Activated B cell treated with CpG ODN at 0.5 μM for 24 hours (primary cell): ENCODE results near the gene AKT3. TPM values are rescaled to one million over a fixed set of nuclear protein-coding genes. Genes with fewer than 3 reads are reported as not detected.

Experiments used
- ATAC-seq: fragments of 200-7000 bp; cut with Tn5 transposase; one replicate; pipeline ENCODE4 v1.10.0; 2021; ENCODE audit warnings: low read depth, mild to moderate bottlenecking, moderate library complexity
- CTCF ChIA-PET: fragments of 350-600 bp; sonication (Branson Sonifier 250); formaldehyde crosslinking; loops from one replicate; lab custom pipeline; 2021; ENCODE audit warnings: antibody characterized with exemption; lab: Charles Lee
- POLR2A ChIA-PET: fragments of 350-600 bp; sonication (Branson Sonifier 250); formaldehyde crosslinking; loops from one replicate; lab custom pipeline; 2021; ENCODE audit warnings: antibody characterized with exemption; lab: Charles Lee
- DNase-seq: peaks from one replicate; pipeline ENCODE4 v3.0.0; 2022
- H3K27ac Mint-ChIP-seq: one replicate; pipeline ENCODE4 v1.8.0; 2020; ENCODE audit warnings: mixed read lengths
- H3K27me3 Mint-ChIP-seq: one replicate; pipeline ENCODE4 v1.8.0; 2021; ENCODE audit warnings: mixed read lengths
- H3K36me3 Mint-ChIP-seq: one replicate; pipeline ENCODE4 v1.8.0; 2021; ENCODE audit warnings: low read depth, mixed read lengths
- H3K4me1 Mint-ChIP-seq: one replicate; pipeline ENCODE4 v1.8.0; 2021; ENCODE audit warnings: mixed read lengths
- H3K4me3 Mint-ChIP-seq: one replicate; pipeline ENCODE4 v1.8.0; 2020; ENCODE audit warnings: mild to moderate bottlenecking, mixed read lengths
- H3K9me3 Mint-ChIP-seq: one replicate; pipeline ENCODE4 v1.8.0; 2020; ENCODE audit warnings: mixed read lengths
- intact Hi-C: fragments of 100-400 bp; cut with micrococcal nuclease; formaldehyde crosslinking; loops from one replicate; pipeline ENCODE4 v1.15.1; 2024
- total RNA-seq: library from RNA; stranded (reverse); gene quantifications from 2 replicates; pipeline ENCODE4 v1.2.3, GENCODE V29; 2022
- TF ChIP-seq, protein P1 (sequence below): fragments of 200-600 bp; IDR thresholded peaks from one replicate; pipeline ENCODE4 v1.8.0; 2022; ENCODE audit warnings: antibody characterized with exemption, mild to moderate bottlenecking

The AKT3 gene
- total RNA-seq, 1 donor from 2014 or later, result 63.3 TPM

DNA sequence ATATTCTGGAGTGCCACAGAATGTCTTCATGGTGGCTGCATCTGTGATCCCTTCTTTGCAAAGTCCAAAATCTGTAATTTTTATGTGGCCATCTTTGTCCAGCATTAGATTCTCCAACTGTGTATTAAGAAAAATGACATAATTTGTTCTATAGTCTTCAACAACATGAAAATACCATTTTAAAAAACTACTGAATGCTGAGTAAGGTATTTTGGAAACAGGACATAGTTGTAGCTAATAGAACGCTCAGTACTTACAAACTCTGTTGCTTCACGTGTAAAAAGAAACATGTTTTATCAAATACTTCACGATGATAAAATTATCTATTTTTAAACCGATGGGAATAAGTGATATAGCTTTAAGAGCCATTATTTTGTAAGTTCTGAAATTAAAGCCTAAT lies 286.3 kb downstream of the AKT3 start:
- Mint-ChIP-seq H3K27me3 (no peaks in the 10 kb centered on the region), H3K27ac (no peak overlapping the region), H3K9me3 (peaks cover 4% of the 10 kb centered on the region), H3K36me3 (peaks cover 43% of the 10 kb centered on the region), H3K4me3 (no peak overlapping the region), H3K4me1 (peaks cover 2% of the 10 kb centered on the region)
- no peak for DNase-seq
- intact Hi-C loops, result no loop called here
- ATAC-seq, result no peak
- POLR2A ChIA-PET, result interaction anchor here (0.6 kb wide), 1 partner anchor 38 kb away, joined by 4 read pairs; no protein-coding TSS in a partner anchor
- CTCF ChIA-PET, result no interaction called here
- TF ChIP-seq, protein P1, sequence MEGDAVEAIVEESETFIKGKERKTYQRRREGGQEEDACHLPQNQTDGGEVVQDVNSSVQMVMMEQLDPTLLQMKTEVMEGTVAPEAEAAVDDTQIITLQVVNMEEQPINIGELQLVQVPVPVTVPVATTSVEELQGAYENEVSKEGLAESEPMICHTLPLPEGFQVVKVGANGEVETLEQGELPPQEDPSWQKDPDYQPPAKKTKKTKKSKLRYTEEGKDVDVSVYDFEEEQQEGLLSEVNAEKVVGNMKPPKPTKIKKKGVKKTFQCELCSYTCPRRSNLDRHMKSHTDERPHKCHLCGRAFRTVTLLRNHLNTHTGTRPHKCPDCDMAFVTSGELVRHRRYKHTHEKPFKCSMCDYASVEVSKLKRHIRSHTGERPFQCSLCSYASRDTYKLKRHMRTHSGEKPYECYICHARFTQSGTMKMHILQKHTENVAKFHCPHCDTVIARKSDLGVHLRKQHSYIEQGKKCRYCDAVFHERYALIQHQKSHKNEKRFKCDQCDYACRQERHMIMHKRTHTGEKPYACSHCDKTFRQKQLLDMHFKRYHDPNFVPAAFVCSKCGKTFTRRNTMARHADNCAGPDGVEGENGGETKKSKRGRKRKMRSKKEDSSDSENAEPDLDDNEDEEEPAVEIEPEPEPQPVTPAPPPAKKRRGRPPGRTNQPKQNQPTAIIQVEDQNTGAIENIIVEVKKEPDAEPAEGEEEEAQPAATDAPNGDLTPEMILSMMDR, result no peak

- POLR2A ChIA-PET, result no interaction called here
- H3K4me1 Mint-ChIP-seq, result peaks cover 2% of the 10 kb centered on the region
- no peaks in the 10 kb centered on the region for H3K27me3 Mint-ChIP-seq
- CTCF ChIA-PET, result no interaction called here
- intact Hi-C loops, result no loop called here
- ATAC-seq (no peak), DNase-seq (no peak)
- peaks cover 4% of the 10 kb centered on the region for H3K9me3 Mint-ChIP-seq
- no peak overlapping the region for H3K27ac Mint-ChIP-seq
- TF ChIP-seq, protein P1, result no peak
- no peak overlapping the region for H3K4me3 Mint-ChIP-seq
- H3K36me3 Mint-ChIP-seq, result peaks cover 34% of the 10 kb centered on the region
Observed at GRCh38 chr1:243562473-243562872, 287.6 kb downstream of the AKT3 start.

DNA sequence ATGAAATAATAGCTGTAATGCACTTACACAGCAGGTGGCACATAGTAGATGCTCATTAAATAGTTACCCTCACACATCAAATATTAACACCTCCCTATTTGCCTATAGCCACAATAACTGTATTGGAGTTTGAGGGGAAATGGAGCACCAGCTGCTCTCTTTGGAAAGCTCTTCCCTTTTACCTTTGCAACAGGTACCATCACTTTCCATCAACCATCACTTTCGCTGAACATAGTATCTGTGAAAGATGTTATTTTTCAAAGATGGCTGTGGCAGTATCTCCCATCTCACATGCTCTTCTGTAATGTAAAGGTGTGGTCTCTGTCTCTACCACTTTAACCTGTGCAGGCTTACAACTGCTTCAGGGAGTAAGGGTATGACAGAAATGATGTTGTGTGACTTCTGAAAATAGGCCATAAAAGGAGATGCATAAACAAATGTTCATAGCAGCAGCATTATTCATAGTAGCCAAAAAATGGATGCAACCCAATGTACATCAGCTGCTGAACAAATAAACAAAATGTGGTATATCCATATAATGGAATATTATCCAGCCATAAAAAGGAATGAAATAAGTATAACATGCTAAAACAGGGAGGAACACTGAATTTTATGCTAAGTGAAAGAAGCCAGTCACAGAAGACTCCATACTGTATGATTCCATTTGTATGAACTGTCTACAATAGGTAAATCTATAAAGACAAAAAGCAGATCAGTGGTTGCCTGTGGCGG lies 288.3 kb downstream of the AKT3 start:
- ATAC-seq, result no peak
- no peak for DNase-seq
- ChIA-PET CTCF (no interaction called here), POLR2A (no interaction called here)
- intact Hi-C loops, result no loop called here
- H3K9me3 Mint-ChIP-seq, result peaks cover 4% of the 10 kb centered on the region
- TF ChIP-seq, protein P1, result no peak
- H3K4me3 Mint-ChIP-seq, result no peak overlapping the region
- H3K27ac Mint-ChIP-seq, result no peak overlapping the region
- H3K27me3 Mint-ChIP-seq, result no peaks in the 10 kb centered on the region
- H3K36me3 Mint-ChIP-seq, result peaks cover 34% of the 10 kb centered on the region
- H3K4me1 Mint-ChIP-seq, result peaks cover 2% of the 10 kb centered on the region

DNA sequence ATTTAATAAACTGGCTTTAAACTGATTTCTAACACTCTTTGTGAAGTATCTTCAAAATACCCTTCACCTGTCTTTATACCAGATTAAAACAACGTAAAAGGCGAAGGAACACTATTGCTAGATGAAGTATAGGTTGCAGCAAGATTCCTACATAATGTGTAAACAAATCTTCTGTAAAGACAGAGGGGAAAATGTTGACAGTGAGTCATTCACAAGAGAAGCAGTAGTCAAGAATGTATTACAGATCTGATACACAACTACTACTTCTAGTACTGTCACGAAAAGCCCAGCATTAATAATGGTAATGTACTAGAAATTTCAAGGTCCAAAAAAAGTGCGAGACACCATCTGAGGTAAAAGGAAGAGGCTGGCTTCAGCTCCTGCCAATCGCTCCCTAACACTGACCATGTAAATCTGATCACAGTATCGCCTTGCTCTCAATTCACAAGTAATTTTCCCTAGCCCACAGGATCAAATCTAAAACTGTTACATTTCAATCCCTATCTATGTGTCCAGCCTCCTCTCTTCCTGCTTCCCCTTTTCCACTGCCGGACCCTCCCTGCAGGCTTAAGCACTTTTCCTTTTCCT lies 290.4 kb downstream of the AKT3 start:
- ATAC-seq, result no peak
- TF ChIP-seq, protein P1, result no peak
- intact Hi-C loops, result no loop called here
- no peak overlapping the region for H3K4me3 Mint-ChIP-seq
- no peaks in the 10 kb centered on the region for H3K4me1 Mint-ChIP-seq
- H3K9me3 Mint-ChIP-seq, result peaks cover 4% of the 10 kb centered on the region
- no peak for DNase-seq
- peaks cover 33% of the 10 kb centered on the region for H3K36me3 Mint-ChIP-seq
- CTCF ChIA-PET, result interaction anchor here (0.9 kb wide), 1 partner anchor 47 kb away, joined by 3 read pairs; no protein-coding TSS in a partner anchor
- no peak overlapping the region for H3K27ac Mint-ChIP-seq
- POLR2A ChIA-PET, result no interaction called here
- no peaks in the 10 kb centered on the region for H3K27me3 Mint-ChIP-seq

- no peaks in the 10 kb centered on the region for H3K4me1 Mint-ChIP-seq
- CTCF ChIA-PET, result interaction anchor here (0.9 kb wide), 1 partner anchor 46 kb away, joined by 3 read pairs; no protein-coding TSS in a partner anchor
- TF ChIP-seq, protein P1, result no peak
- DNase-seq (no peak), ATAC-seq (no peak)
- intact Hi-C loops, result no loop called here
- H3K36me3 Mint-ChIP-seq, result peaks cover 26% of the 10 kb centered on the region
- peaks cover 4% of the 10 kb centered on the region for H3K9me3 Mint-ChIP-seq
- no peaks in the 10 kb centered on the region for H3K27me3 Mint-ChIP-seq
- H3K4me3 Mint-ChIP-seq, result no peak overlapping the region
- POLR2A ChIA-PET, result no interaction called here
- H3K27ac Mint-ChIP-seq, result no peak overlapping the region
Observed at GRCh38 chr1:243558576-243558975, 291.5 kb downstream of the AKT3 start.
